ENCODE results near the gene CHSY1.
"Not testable (repeated sequence)": the region's sequence is repeated elsewhere in the genome, so short reads cannot be mapped to it uniquely, and the experiment has no call there.

Gene CHSY1

GRCh38 chr15:101244889-101245668 lies 6.8 kb downstream of the CHSY1 start:
- DNase-seq = no peak

GRCh38 chr15:101244036-101244781 lies 7.6 kb downstream of the CHSY1 start:
- DNase-seq = no peak

GRCh38 chr15:101243420-101243819 lies 8.4 kb downstream of the CHSY1 start:
- DNase-seq = no peak

- no peak for DNase-seq
Observed at GRCh38 chr15:101242999-101243336, 8.9 kb downstream of the CHSY1 start.

GRCh38 chr15:101242160-101242998 lies 9.5 kb downstream of the CHSY1 start:
- DNase-seq = peak; percentile 57

- no peak for DNase-seq
Observed at GRCh38 chr15:101240358-101240757, 11.5 kb downstream of the CHSY1 start.

GRCh38 chr15:101239724-101240136 lies 12.1 kb downstream of the CHSY1 start:
- no peak for DNase-seq

GRCh38 chr15:101237251-101237650 lies 14.6 kb downstream of the CHSY1 start:
- no peak for DNase-seq

- DNase-seq = no peak
Observed at GRCh38 chr15:101233651-101234280, 18.1 kb downstream of the CHSY1 start.

GRCh38 chr15:101232677-101233076 lies 19.2 kb downstream of the CHSY1 start:
- no peak for DNase-seq

GRCh38 chr15:101228313-101228712 lies 23.5 kb downstream of the CHSY1 start:
- DNase-seq = no peak

- DNase-seq = no peak
Observed at GRCh38 chr15:101225658-101226057, 26.2 kb downstream of the CHSY1 start.

- no peak for DNase-seq
Observed at GRCh38 chr15:101221902-101222301, 29.9 kb downstream of the CHSY1 start.

- no peak for DNase-seq
Observed at GRCh38 chr15:101220060-101220459, 31.8 kb downstream of the CHSY1 start.

- no peak for DNase-seq
Observed at GRCh38 chr15:101219441-101219840, 32.4 kb downstream of the CHSY1 start.

- DNase-seq = no peak
Observed at GRCh38 chr15:101217446-101217845, 34.4 kb downstream of the CHSY1 start.

- DNase-seq = no peak
Observed at GRCh38 chr15:101216100-101216499, 35.7 kb downstream of the CHSY1 start.

GRCh38 chr15:101215681-101216080 lies 36.2 kb downstream of the CHSY1 start:
- no peak for DNase-seq

- not testable (repeated sequence) for DNase-seq
Observed at GRCh38 chr15:101214435-101215097, 37.3 kb downstream of the CHSY1 start.

- DNase-seq = no peak
Observed at GRCh38 chr15:101213570-101213969, 38.3 kb downstream of the CHSY1 start.

- no peak for DNase-seq
Observed at GRCh38 chr15:101213147-101213546, 38.7 kb downstream of the CHSY1 start.

- DNase-seq = no peak
Observed at GRCh38 chr15:101211897-101212296, 40.0 kb downstream of the CHSY1 start.
